Neural cell (in vitro differentiated cells): ENCODE data around the gene ZNF521.

Experiments used
- CTCF ChIP-seq: fragments of 450-650 bp; IDR thresholded peaks from 2 replicates; pipeline ENCODE4 v1.5.1; 2014; ENCODE audit warnings: antibody characterized with exemption, mild to moderate bottlenecking, moderate library complexity; ENCODE audit not compliant: poor library complexity, severe bottlenecking
- EP300 ChIP-seq: fragments of 450-650 bp; conservative IDR thresholded peaks from 2 replicates; pipeline ENCODE4 v1.6.1; 2014; ENCODE audit warnings: antibody characterized with exemption, mild to moderate bottlenecking, moderate library complexity; ENCODE audit not compliant: poor library complexity, severe bottlenecking
- POLR2AphosphoS5 ChIP-seq: IDR thresholded peaks from 2 replicates; pipeline ENCODE4 v1.6.1; 2012

- TF ChIP-seq CTCF (no peak), EP300 (no peak), POLR2AphosphoS5 (no peak)
Observed at GRCh38 chr18:25279556-25279955, 72.4 kb downstream of the ZNF521 start.
